K562 (cell line): ENCODE measurements around the gene TRAPPC12. TPM values are rescaled to one million over a fixed set of nuclear protein-coding genes. Genes with fewer than 3 reads are reported as not detected.
A peak's percentile ranks its signal among the peaks of the same experiment; 100 is the strongest.

Source experiments
- ATAC-seq: fragments of 200-7000 bp; cut with Tn5 transposase; 3 replicates; pipeline ENCODE4 v1.9.1; 2020; ENCODE audit warnings: moderate library complexity
- BruUV-seq: library from RNA; stranded (reverse); fragments of 400-500 nt; replicated peaks from 2 replicates; lab custom pipeline; 2021; lab: Mats Ljungman, UMichigan
- CTCF ChIA-PET: fragments of 300-600 bp; formaldehyde crosslinking; extraction: SDS; loops from one replicate; lab custom pipeline; 2021; ENCODE audit warnings: low intra/inter-chr PET ratio; lab: Yijun Ruan, JAX
- POLR2A ChIA-PET: fragments of 300-600, 350-650 bp; sonication (Branson Sonifier 250); formaldehyde crosslinking; extraction: SDS; loops from one replicate; lab custom pipeline; 2021; ENCODE audit warnings: antibody characterized with exemption, inconsistent platforms; lab: Yijun Ruan, JAX
- DNase-seq, 4 experiments: peaks; one replicate each; pipeline versions ENCODE4 v3.0.0 to v3.0.0-alpha.2; 2011 to 2018; ENCODE audit warnings: low spot score in 3 of 4, mixed read lengths in 3 of 4; ENCODE audit errors: extremely low read depth in 1 of 4
- FAIRE-seq: peaks from 2 replicates; lab custom pipeline; 2011; peaks lifted over from hg19 to GRCh38; lab: Jason Lieb, UNC
- H2AFZ ChIP-seq: 2 replicates; pipeline ENCODE4 v1.6.0; 2011; ENCODE audit warnings: low read depth, low read length, control low read depth, inconsistent platforms
- H3K27ac ChIP-seq: fragments of 200-600 bp; 3 replicates; pipeline ENCODE4 v1.8.0; 2011; ENCODE audit warnings: low read depth, mild to moderate bottlenecking, control low read depth, inconsistent platforms, low read length, moderate library complexity, mixed read lengths; ENCODE audit errors: extremely low read depth
- H3K27me3 ChIP-seq, 2 experiments: fragments of 300-600 bp in 1 of 2; 2 replicates in 1 of 2; 3 replicates in 1 of 2; pipeline versions ENCODE4 v1.6.0 to v1.8.0; 2011; ENCODE audit warnings: inconsistent platforms in 2 of 2, low read length in 2 of 2, mild to moderate bottlenecking in 1 of 2, mixed read lengths in 1 of 2, moderate library complexity in 1 of 2; ENCODE audit not compliant: control insufficient read depth in 2 of 2, insufficient read depth in 2 of 2
- H3K36me3 ChIP-seq: fragments of 300-600 bp; 3 replicates; pipeline ENCODE4 v1.8.0; 2011; ENCODE audit warnings: mild to moderate bottlenecking, low read length, inconsistent platforms; ENCODE audit not compliant: control insufficient read depth, insufficient read depth
- H3K4me1 ChIP-seq, 2 experiments: fragments of 200-600 bp in 1 of 2; replicated peaks in 1 of 2; 2 replicates in 1 of 2; 3 replicates in 1 of 2; pipeline versions ENCODE4 v1.5.1 to v1.8.0; 2011; ENCODE audit warnings: inconsistent platforms in 2 of 2, low read length in 2 of 2, mild to moderate bottlenecking in 1 of 2, mixed read lengths in 1 of 2, moderate library complexity in 1 of 2; ENCODE audit not compliant: control insufficient read depth in 2 of 2, insufficient read depth in 2 of 2
- H3K4me2 ChIP-seq: 2 replicates; pipeline ENCODE4 v1.6.1; 2011; ENCODE audit warnings: low read length, control low read depth, inconsistent platforms, mixed read lengths; ENCODE audit not compliant: insufficient read depth
- H3K4me3 ChIP-seq: fragments of 200-600 bp; sonication (generic), shearing (Covaris generic); 2 replicates; pipeline ENCODE4 v1.5.1; 2016; ENCODE audit warnings: control low read depth, inconsistent platforms
- H3K79me2 ChIP-seq: fragments of 200-600 bp; 3 replicates; pipeline ENCODE4 v1.8.0; 2011; ENCODE audit warnings: low read length, inconsistent platforms; ENCODE audit not compliant: control insufficient read depth, insufficient read depth
- H3K9ac ChIP-seq, 2 experiments: 2 replicates each; pipeline versions ENCODE4 v1.6.0 to v1.6.1; 2011; ENCODE audit warnings: low read depth in 2 of 2, low read length in 2 of 2, control low read depth in 1 of 2, inconsistent platforms in 1 of 2, mild to moderate bottlenecking in 1 of 2, mixed read lengths in 1 of 2; ENCODE audit not compliant: insufficient read depth in 1 of 2
- H3K9me1 ChIP-seq: one replicate; pipeline ENCODE4 v1.6.0; 2011; ENCODE audit warnings: inconsistent platforms, mild to moderate bottlenecking, low read length, moderate library complexity; ENCODE audit not compliant: control insufficient read depth, insufficient read depth
- H3K9me3 ChIP-seq: replicated peaks from 2 replicates; pipeline ENCODE4 v1.5.1; 2011; ENCODE audit warnings: low read depth, low read length, inconsistent platforms; ENCODE audit not compliant: control insufficient read depth, insufficient read depth
- H4K20me1 ChIP-seq: replicated peaks from 2 replicates; pipeline ENCODE4 v1.6.1; 2011; ENCODE audit warnings: low read length, inconsistent platforms, mixed read lengths; ENCODE audit not compliant: control insufficient read depth, insufficient read depth
- ARHGAP35 ChIP-seq: fragments of 450-650 bp; IDR thresholded peaks from 2 replicates; pipeline ENCODE4 v1.6.1; 2018; ENCODE audit not compliant: partially characterized antibody
- ARID3A ChIP-seq: IDR thresholded peaks from 2 replicates; pipeline ENCODE4 v1.6.1; 2012; ENCODE audit warnings: low read depth, low read length, improper control_type of control experiment, borderline replicate concordance
- ATF3 ChIP-seq, 2 experiments: fragments of 450-650 bp in 1 of 2; sonication (generic) in 1 of 2; formaldehyde crosslinking in 1 of 2; IDR thresholded peaks in 1 of 2; conservative IDR thresholded peaks in 1 of 2; 2 replicates each; pipeline versions ENCODE4 v1.6.1 to v1.8.1; 2016 to 2023; ENCODE audit warnings: mild to moderate bottlenecking in 2 of 2, moderate library complexity in 2 of 2, inconsistent platforms in 1 of 2, missing genetic modification reagents in 1 of 2
- FOXJ3 ChIP-seq: sonication (generic); formaldehyde crosslinking; IDR thresholded peaks from 2 replicates; pipeline ENCODE4 v1.4.0; 2020; ENCODE audit warnings: mild to moderate bottlenecking, missing genetic modification reagents
- FOXP1 ChIP-seq: sonication (generic); formaldehyde crosslinking; IDR thresholded peaks from 2 replicates; pipeline ENCODE4 v1.8.0; 2022; ENCODE audit warnings: mild to moderate bottlenecking, missing genetic modification reagents
- HNRNPH1 ChIP-seq: fragments of 200-400 bp; formaldehyde crosslinking; optimal IDR thresholded peaks from 2 replicates; pipeline ENCODE3; 2017; ENCODE audit warnings: low read depth, mild to moderate bottlenecking, low read length, moderate library complexity
- NFXL1 ChIP-seq: fragments of 450-650 bp; formaldehyde crosslinking; IDR thresholded peaks from 2 replicates; pipeline ENCODE4 v1.4.0; 2021; ENCODE audit warnings: mild to moderate bottlenecking
- NFYB ChIP-seq: IDR thresholded peaks from 2 replicates; pipeline ENCODE4 v1.6.1; 2011; ENCODE audit warnings: mild to moderate bottlenecking, moderate library complexity; ENCODE audit not compliant: insufficient read length; ENCODE audit errors: extremely low read depth
- NR1H2 ChIP-seq: sonication (generic); formaldehyde crosslinking; IDR thresholded peaks from 2 replicates; pipeline ENCODE4 v1.4.0; 2020; ENCODE audit warnings: mild to moderate bottlenecking, missing genetic modification reagents
- SLC30A9 ChIP-seq: fragments of 250-450 bp; sonication (Bioruptor Pico); IDR thresholded peaks from 2 replicates; pipeline ENCODE4 v1.8.0; 2022; ENCODE audit warnings: mild to moderate bottlenecking, moderate library complexity
- ZBTB5 ChIP-seq: fragments of 450-650 bp; IDR thresholded peaks from 2 replicates; pipeline ENCODE4 v1.6.1; 2017; ENCODE audit warnings: antibody characterized with exemption
- ZNF143 ChIP-seq: sonication (generic); formaldehyde crosslinking; IDR thresholded peaks from 2 replicates; pipeline ENCODE4 v1.9.0; 2022; ENCODE audit warnings: mild to moderate bottlenecking, missing genetic modification reagents
- ZNF174 ChIP-seq: fragments of 250-450 bp; sonication (Bioruptor Pico); IDR thresholded peaks from 2 replicates; pipeline ENCODE4 v1.4.0; 2020; ENCODE audit warnings: mild to moderate bottlenecking
- ZNF280A ChIP-seq: fragments of 450-650 bp; IDR thresholded peaks from 2 replicates; pipeline ENCODE4 v1.6.1; 2018; ENCODE audit warnings: mild to moderate bottlenecking, low read depth; ENCODE audit not compliant: partially characterized antibody
- WGBS: fragments of 100-300 bp; shearing (Covaris generic); methylation state at CpG from one replicate; pipeline ENCODE4 v1.1.6; 2016; ENCODE audit warnings: low coverage, mixed read lengths; ENCODE audit not compliant: insufficient coverage; ENCODE audit errors: missing lambda C conversion rate; 5-methylcytosine and 5-hydroxymethylcytosine counted together
- in situ Hi-C: fragments of 300-500 bp; cut with MboI; formaldehyde crosslinking; loops from 4 replicates; pipeline ENCODE4 v1.15.0; 2018; ENCODE audit warnings: inconsistent platforms, mixed read lengths
- intact Hi-C: fragments of 100-400 bp; cut with micrococcal nuclease; formaldehyde crosslinking; loops from 2 replicates; pipeline ENCODE4 v1.14.2; 2022
- polyA plus RNA-seq, 8 experiments: library from polyadenylated mRNA; depleted of rRNA in 4 of 8; stranded (reverse) in 5 of 8; unstranded in 3 of 8; fragments of >200 nt; fragmentation: Nextera tagmentation in 2 of 8; fragmentation: Illumina TruSeq in 1 of 8; extraction: Ambion mirVana in 2 of 8; extraction: Trizol in 1 of 8; gene quantifications; 2 replicates each; pipeline versions ENCODE4 v1.2.1 to v1.2.3, GENCODE V29; 2011 to 2014; ENCODE audit warnings: inconsistent platforms in 1 of 8, missing spikeins in 1 of 8
- total RNA-seq, 7 experiments: library from RNA; depleted of rRNA in 6 of 7; stranded (reverse); fragments of >200 nt in 6 of 7; fragmentation: Illumina TruSeq in 2 of 7; extraction: Trizol in 2 of 7; gene quantifications; 2 replicates each; pipeline versions ENCODE4 v1.2.1 to v1.2.3, GENCODE V29; 2011 to 2021; ENCODE audit warnings: low replicate concordance in 1 of 7

Gene TRAPPC12
- total and polyA plus RNA-seq, 9 of the 15 experiments (the other 6 are each of a cell fraction or from before 2014, with no cell fraction given): 8.0 to 75.2 (median 39.1) TPM

- POLR2A ChIA-PET: interaction anchor here (0.5 to 1.2 kb wide), 3 partner anchors 9 to 128 kb away, joined by 3 read pairs; no protein-coding TSS in a partner anchor
- CTCF ChIA-PET: no interaction called here
- Histone ChIP-seq H3K36me3 (peaks cover 43% of the 10 kb centered on the region; the same call in 2 of the 3 replicates), H2AFZ (no peak overlapping the region), H3K9ac (peak overlapping the region in 1 of 2 experiments; percentile 28; a peak in 1 of 4 replicates), H3K9me3 (no peaks in the 10 kb centered on the region), H3K79me2 (no peaks in the 10 kb centered on the region), H3K4me2 (no peak overlapping the region), H3K27me3 (no peaks in the 10 kb centered on the region), H3K9me1 (peaks cover 5% of the 10 kb centered on the region), H3K4me3 (no peak overlapping the region), H4K20me1 (peaks cover 3% of the 10 kb centered on the region; the same call in 1 of the 2 replicates), H3K27ac (no peak overlapping the region), H3K4me1 (peaks cover 8 to 39% of the 10 kb centered on the region in 2 experiments; a peak in 4 of 5 replicates)
- intact Hi-C loops (no loop called here), in situ Hi-C loops (no loop called here)
- 92% methylated on average over 29 of the region's 38 CpGs for whole genome bisulfite sequencing
- no TSS peak for BruUV-seq
- ATAC-seq (no peak), DNase-seq (no peak), FAIRE-seq (no peak)
- TF ChIP-seq NR1H2 (CRISPR knock-in tag) (no peak), ARID3A (no peak), ATF3 (IDR thresholded peaks at IDR 0.05) (no peak), ATF3 (CRISPR knock-in tag; conservative IDR thresholded peaks at IDR 0.05) (no peak), ARHGAP35 (no peak), FOXJ3 (CRISPR knock-in tag) (no peak), ZNF174 (no peak), ZNF143 (CRISPR knock-in tag) (no peak), ZBTB5 (no peak), HNRNPH1 (no peak), NFYB (no peak), SLC30A9 (CRISPR knock-in tag) (no peak), FOXP1 (no peak), ZNF280A (no peak), NFXL1 (CRISPR knock-in tag) (no peak)
Observed at GRCh38 chr2:3460831-3461800, 81.6 kb downstream of the TRAPPC12 start.
